ENCODE results near the gene TNPO2. TPM values are rescaled to one million over a fixed set of nuclear protein-coding genes. Genes with fewer than 3 reads are reported as not detected.
"Not testable (repeated sequence)": the region's sequence is repeated elsewhere in the genome, so short reads cannot be mapped to it uniquely, and the experiment has no call there.

Gene TNPO2
- polyA plus RNA-seq, 1 donor from 2014 or later: 4.2 TPM

- H3K36me3 Mint-ChIP-seq: peaks cover 2% of the 10 kb centered on the region
- no peak overlapping the region for H3K27ac Mint-ChIP-seq
- H3K4me1 Mint-ChIP-seq: no peaks in the 10 kb centered on the region
- H3K27me3 Mint-ChIP-seq: no peaks in the 10 kb centered on the region
- H3K4me3 Mint-ChIP-seq: no peak overlapping the region
- no peaks in the 10 kb centered on the region for H3K9me3 Mint-ChIP-seq
Measured at GRCh38 chr19:12705654-12706331, 17.9 kb downstream of the TNPO2 start.

DNA sequence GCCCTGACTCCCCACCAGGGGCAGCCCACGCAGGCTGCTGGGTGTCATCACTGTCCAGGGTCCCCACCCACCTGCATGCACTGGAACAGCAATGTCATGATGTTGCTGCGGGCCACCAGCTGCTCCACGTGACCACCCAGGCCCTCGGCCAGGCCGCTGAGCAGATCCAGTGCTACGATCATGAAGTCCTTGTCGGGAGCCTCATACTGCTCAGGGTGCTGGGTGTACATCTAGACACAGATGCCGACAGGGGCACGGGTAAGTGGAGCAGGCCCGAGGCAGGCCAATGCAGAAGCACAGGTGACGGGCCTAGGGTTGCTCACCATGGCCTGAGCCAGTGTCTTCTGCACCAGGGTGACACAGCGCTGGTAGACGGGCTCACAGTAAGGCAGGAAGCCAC is 18.6 kb downstream of the TNPO2 start:
- Mint-ChIP-seq H3K36me3 (peaks cover 2% of the 10 kb centered on the region), H3K9me3 (no peaks in the 10 kb centered on the region), H3K27me3 (no peaks in the 10 kb centered on the region), H3K4me3 (no peak overlapping the region), H3K27ac (no peak overlapping the region), H3K4me1 (no peaks in the 10 kb centered on the region)

DNA sequence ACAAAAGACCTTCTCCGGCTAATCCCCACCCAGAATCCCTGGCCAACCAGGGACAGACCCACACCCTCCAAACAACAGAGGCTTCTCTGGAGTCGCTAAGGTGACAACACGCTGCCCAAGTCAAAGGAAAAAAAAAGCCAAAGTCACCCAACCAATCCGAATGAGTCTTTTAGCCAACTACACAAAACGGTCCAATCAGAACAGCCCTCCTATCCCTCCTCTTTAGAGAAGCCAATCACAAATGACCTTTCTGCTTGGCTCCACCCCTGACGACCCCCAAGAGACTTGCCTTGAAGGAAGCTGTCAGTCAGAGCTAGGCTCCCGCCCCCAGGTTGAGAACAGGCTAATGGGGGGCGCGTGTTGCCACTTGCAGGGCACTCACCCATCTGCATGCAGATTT is 20.7 kb downstream of the TNPO2 start:
- Mint-ChIP-seq H3K36me3 (peaks cover 3% of the 10 kb centered on the region), H3K27me3 (no peaks in the 10 kb centered on the region), H3K4me3 (peak overlapping the region in 1 of 4 donors; percentile 11), H3K9me3 (no peaks in the 10 kb centered on the region), H3K27ac (peak overlapping the region in 2 of 3 donors; percentile 43 to 48), H3K4me1 (peaks cover 0 to 2% (median 0%) of the 10 kb centered on the region in 3 donors)

GRCh38 chr19:12701596-12702282 is 22.0 kb downstream of the TNPO2 start:
- Mint-ChIP-seq H3K27me3 (no peaks in the 10 kb centered on the region), H3K4me1 (peaks cover 0 to 4% (median 1%) of the 10 kb centered on the region in 3 donors), H3K36me3 (peaks cover 3% of the 10 kb centered on the region), H3K4me3 (no peak overlapping the region), H3K9me3 (no peaks in the 10 kb centered on the region), H3K27ac (no peak overlapping the region)

GRCh38 chr19:12698138-12698537 is 25.6 kb downstream of the TNPO2 start:
- H3K27me3 Mint-ChIP-seq: no peaks in the 10 kb centered on the region
- peak overlapping the region; percentile 16 to 49 (median 40) for H3K27ac Mint-ChIP-seq
- peaks cover 0 to 8% (median 7%) of the 10 kb centered on the region in 3 donors for H3K4me1 Mint-ChIP-seq
- H3K4me3 Mint-ChIP-seq: peak overlapping the region; percentile 70 to 85 (median 76)
- H3K9me3 Mint-ChIP-seq: no peaks in the 10 kb centered on the region
- H3K36me3 Mint-ChIP-seq: peaks cover 2% of the 10 kb centered on the region

- not testable (repeated sequence) for H3K27me3 Mint-ChIP-seq, H3K9me3 Mint-ChIP-seq, H3K36me3 Mint-ChIP-seq, H3K4me1 Mint-ChIP-seq
- H3K4me3 Mint-ChIP-seq: peak overlapping the region in 3 of 4 donors; percentile 37 to 68 (median 63)
- H3K27ac Mint-ChIP-seq: peak overlapping the region in 1 of 3 donors; percentile 59
Measured at GRCh38 chr19:12697425-12697824, 26.3 kb downstream of the TNPO2 start.

DNA sequence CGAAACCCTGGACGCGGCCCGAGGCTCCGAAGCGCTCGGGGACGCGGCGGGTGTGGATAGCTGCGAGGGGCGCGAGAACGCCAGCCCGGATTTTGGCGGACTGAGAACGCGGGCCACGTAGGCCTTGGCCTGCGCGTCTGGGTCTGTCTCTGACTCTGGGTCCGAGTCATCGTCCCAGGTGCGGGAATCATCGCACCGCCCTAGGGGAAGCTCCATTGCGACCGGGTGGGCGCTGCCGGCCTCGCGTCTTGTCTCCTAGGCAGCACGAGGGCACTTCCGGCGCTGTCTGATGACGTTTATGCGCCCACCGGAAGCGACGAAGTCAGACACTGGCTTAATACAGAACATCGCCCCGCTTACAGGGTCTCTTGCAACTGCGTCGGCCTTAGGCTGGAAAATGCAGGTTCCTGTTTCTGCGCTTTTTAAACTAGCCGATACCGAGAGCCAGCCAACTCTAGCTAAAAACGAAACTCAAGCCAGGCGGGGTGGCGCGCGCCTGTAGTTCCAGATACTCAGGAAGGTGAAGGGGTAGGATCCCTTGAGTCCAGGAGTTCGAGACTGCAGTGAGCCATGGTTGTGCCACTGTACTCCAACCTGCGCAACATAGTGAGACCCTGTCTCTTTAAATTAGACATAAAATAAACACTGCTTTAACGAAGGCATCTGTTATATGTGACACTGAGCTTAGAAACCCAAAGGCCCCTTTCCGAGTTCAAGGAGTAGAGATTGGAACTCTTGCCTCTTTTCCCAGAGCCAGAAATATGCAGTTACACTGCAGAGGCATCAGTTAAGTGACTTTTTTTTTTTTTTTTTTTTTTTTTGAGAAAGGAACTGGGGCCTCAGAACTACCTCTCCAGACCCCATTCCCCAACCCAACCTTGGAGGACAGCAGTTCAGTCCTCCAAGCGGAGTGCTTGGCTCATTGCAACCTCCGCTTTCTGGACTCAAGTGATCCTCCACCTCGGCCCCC is 27.1 kb downstream of the TNPO2 start, which contains the start of gene FBXW9:
Gene FBXW9 (minus strand): TSS at position 266 of the 970 bp plus-strand sequence. CDS start 50 bp downstream, at position 216.
- peak within 1 kb of the TSS; percentile 92 to 97 (median 95) for H3K27ac Mint-ChIP-seq
- peak within 1 kb of the TSS; percentile 90 to 95 (median 92) for H3K4me3 Mint-ChIP-seq
- H3K36me3 Mint-ChIP-seq: peaks cover 2% of the 10 kb centered on the region
- no peaks in the 10 kb centered on the region for H3K9me3 Mint-ChIP-seq
- H3K27me3 Mint-ChIP-seq: no peaks in the 10 kb centered on the region
- H3K4me1 Mint-ChIP-seq: peaks cover 0 to 8% (median 7%) of the 10 kb centered on the region in 3 donors

GRCh38 chr19:12695997-12696365 is 27.8 kb downstream of the TNPO2 start:
- Mint-ChIP-seq H3K4me3 (peak overlapping the region; percentile 90 to 95 (median 92)), H3K27ac (peak overlapping the region in 2 of 3 donors; percentile 92 to 97), H3K4me1 (peaks cover 0 to 8% (median 7%) of the 10 kb centered on the region in 3 donors), H3K9me3 (no peaks in the 10 kb centered on the region), H3K27me3 (no peaks in the 10 kb centered on the region), H3K36me3 (peaks cover 2% of the 10 kb centered on the region)

GRCh38 chr19:12695514-12695913 is 28.2 kb downstream of the TNPO2 start:
- Mint-ChIP-seq H3K9me3 (no peaks in the 10 kb centered on the region), H3K27me3 (no peaks in the 10 kb centered on the region), H3K4me1 (peaks cover 0 to 8% (median 7%) of the 10 kb centered on the region in 3 donors), H3K36me3 (peaks cover 2% of the 10 kb centered on the region), H3K27ac (peak overlapping the region in 1 of 3 donors; percentile 92), H3K4me3 (peak overlapping the region; percentile 72 to 88 (median 76))

DNA sequence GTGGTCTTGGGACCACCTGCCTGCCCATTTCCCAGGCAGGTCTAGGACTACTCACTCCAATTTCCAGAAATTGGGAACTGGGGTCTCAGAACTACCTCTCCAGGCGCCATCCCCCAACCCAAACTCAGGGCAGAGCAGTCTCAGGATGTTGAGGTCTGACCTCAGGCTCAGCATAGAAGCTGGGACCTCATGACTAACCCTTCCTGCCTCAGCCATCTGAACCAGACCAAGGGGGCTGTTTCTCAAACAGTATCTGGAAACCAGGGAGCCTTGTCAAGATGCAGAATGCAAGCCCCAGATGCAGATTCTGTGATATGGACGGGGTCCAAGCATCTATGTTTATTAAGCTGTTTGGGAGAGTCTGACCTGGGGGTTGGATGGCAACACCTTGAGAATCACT is 28.6 kb downstream of the TNPO2 start:
- Mint-ChIP-seq H3K27ac (peak overlapping the region in 1 of 3 donors; percentile 51), H3K36me3 (peaks cover 2% of the 10 kb centered on the region)

GRCh38 chr19:12694641-12695040 is 29.1 kb downstream of the TNPO2 start:
- H3K9me3 Mint-ChIP-seq: no peaks in the 10 kb centered on the region
- H3K27ac Mint-ChIP-seq: peak overlapping the region in 1 of 3 donors; percentile 51
- peak overlapping the region in 2 of 4 donors; percentile 50 to 58 for H3K4me3 Mint-ChIP-seq

More for the DNA sequence above, 28.6 kb downstream of the TNPO2 start:
- Mint-ChIP-seq H3K9me3 (no peaks in the 10 kb centered on the region), H3K27me3 (no peaks in the 10 kb centered on the region), H3K4me3 (peak overlapping the region in 3 of 4 donors; percentile 33 to 58 (median 45)), H3K4me1 (peaks cover 0 to 8% (median 7%) of the 10 kb centered on the region in 3 donors)

DNA sequence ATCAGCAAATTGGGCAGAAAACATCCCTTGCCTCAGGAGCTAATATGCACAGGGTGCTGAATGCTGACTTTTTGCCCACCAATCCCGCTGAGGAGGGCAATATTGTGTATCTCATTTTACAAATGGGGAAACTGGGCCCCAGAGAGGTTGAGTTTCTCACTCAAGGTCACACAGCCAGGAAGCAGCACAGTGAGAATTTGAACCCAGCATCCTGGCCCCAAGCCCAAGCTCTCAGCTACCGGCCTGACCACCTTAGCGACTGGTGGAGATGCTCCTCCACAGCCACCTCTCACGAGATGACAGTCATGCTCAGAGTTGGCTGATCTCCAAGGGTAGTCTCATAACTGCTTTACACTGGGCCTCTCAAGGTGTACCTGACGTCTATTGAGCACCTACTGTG is 30.8 kb downstream of the TNPO2 start:
- H3K9me3 Mint-ChIP-seq: no peaks in the 10 kb centered on the region

More at GRCh38 chr19:12694641-12695040, 29.1 kb downstream of the TNPO2 start:
- H3K4me1 Mint-ChIP-seq: peaks cover 0 to 8% (median 7%) of the 10 kb centered on the region in 3 donors
- no peaks in the 10 kb centered on the region for H3K27me3 Mint-ChIP-seq
- peaks cover under 1% of the 10 kb centered on the region for H3K36me3 Mint-ChIP-seq

DNA sequence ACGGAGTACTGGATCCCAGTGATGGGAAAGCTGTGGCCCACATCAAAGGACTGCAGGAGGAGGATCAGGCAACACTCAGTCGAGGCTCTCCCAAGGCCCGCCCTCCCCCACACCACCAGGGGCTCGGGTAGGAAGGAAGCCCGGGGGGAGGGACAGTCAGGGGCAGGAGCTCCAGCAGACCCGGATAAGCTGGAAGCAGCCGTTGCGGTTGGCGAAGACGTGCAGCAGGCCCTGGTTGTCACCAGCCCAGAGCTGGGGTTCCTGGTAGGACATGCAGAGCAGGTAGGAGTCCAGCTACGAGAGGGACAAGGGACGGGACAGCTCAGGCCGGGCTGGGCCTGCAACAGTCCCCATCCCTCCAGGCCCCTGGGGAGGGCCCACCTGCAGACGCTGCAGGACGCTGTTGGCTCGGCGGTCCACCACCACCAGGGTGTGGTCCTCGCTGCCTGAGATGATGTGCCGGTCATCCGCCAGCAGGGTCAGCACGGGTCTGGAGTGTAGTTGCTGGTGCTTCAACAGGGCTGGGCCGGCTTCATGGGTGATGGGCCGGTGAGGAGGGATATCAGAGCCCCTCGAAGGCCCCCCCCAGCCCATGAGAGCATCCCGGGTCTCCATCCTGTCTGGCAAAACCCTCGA is 34.0 kb downstream of the TNPO2 start:
- Mint-ChIP-seq H3K27ac (no peak overlapping the region), H3K36me3 (no peaks in the 10 kb centered on the region), H3K27me3 (no peaks in the 10 kb centered on the region), H3K9me3 (no peaks in the 10 kb centered on the region), H3K4me1 (peaks cover 0 to 4% (median 0%) of the 10 kb centered on the region in 3 donors), H3K4me3 (no peak overlapping the region)

More for the DNA sequence above, 30.8 kb downstream of the TNPO2 start:
- H3K4me1 Mint-ChIP-seq: peaks cover 0 to 7% (median 6%) of the 10 kb centered on the region in 3 donors
- no peaks in the 10 kb centered on the region for H3K36me3 Mint-ChIP-seq
- no peaks in the 10 kb centered on the region for H3K27me3 Mint-ChIP-seq
- peak overlapping the region in 2 of 3 donors; percentile 50 to 51 for H3K27ac Mint-ChIP-seq
- H3K4me3 Mint-ChIP-seq: no peak overlapping the region

GRCh38 chr19:12689012-12689411 is 34.7 kb downstream of the TNPO2 start:
- Mint-ChIP-seq H3K36me3 (peaks cover under 1% of the 10 kb centered on the region), H3K4me3 (no peak overlapping the region), H3K27ac (no peak overlapping the region), H3K4me1 (peaks cover 0 to 4% (median 2%) of the 10 kb centered on the region in 3 donors), H3K9me3 (no peaks in the 10 kb centered on the region), H3K27me3 (no peaks in the 10 kb centered on the region)

Measured in IgD-negative memory B cell (primary cell).